HepG2 (cell line): Measurements from ENCODE around the gene BAIAP2L1. TPM values are rescaled to one million over a fixed set of nuclear protein-coding genes. Genes with fewer than 3 reads are reported as not detected.
A peak's percentile ranks its signal among the peaks of the same experiment; 100 is the strongest.

ENCODE experiments used
- ARHGAP35 ChIP-seq: sonication (generic); formaldehyde crosslinking; IDR thresholded peaks from 2 replicates; pipeline ENCODE4 v1.9.0; 2022; ENCODE audit warnings: mild to moderate bottlenecking, inconsistent platforms, moderate library complexity, missing genetic modification reagents, borderline replicate concordance
- CENPT ChIP-seq: sonication (generic); formaldehyde crosslinking; IDR thresholded peaks from 2 replicates; pipeline ENCODE4 v1.8.0; 2022; ENCODE audit warnings: low read depth, mild to moderate bottlenecking, moderate library complexity, missing genetic modification reagents
- FOXO1 ChIP-seq: sonication (generic); formaldehyde crosslinking; IDR thresholded peaks from 2 replicates; pipeline ENCODE4 v1.4.0; 2020; ENCODE audit warnings: missing genetic modification reagents
- HOXA3 ChIP-seq: sonication (generic); formaldehyde crosslinking; IDR thresholded peaks from 2 replicates; pipeline ENCODE4 v1.5.0; 2020; ENCODE audit warnings: missing genetic modification reagents
- KLF11 ChIP-seq: IDR thresholded peaks from 2 replicates; pipeline ENCODE4 v1.6.1; 2016; ENCODE audit warnings: missing compliant biosample characterization
- SAP130 ChIP-seq: IDR thresholded peaks from 2 replicates; pipeline ENCODE4 v1.6.1; 2016; ENCODE audit warnings: low read depth
- SOX6 ChIP-seq, 2 experiments: fragments of 450-650 bp in 1 of 2; sonication (generic) in 1 of 2; formaldehyde crosslinking in 1 of 2; IDR thresholded peaks; 2 replicates each; pipeline versions ENCODE4 v1.4.0 to v1.6.1; 2017 to 2020; ENCODE audit warnings: antibody characterized with exemption in 1 of 2, mild to moderate bottlenecking in 1 of 2, missing genetic modification reagents in 1 of 2
- SP4 ChIP-seq: sonication (generic); formaldehyde crosslinking; IDR thresholded peaks from 2 replicates; pipeline ENCODE4 v1.8.1; 2023; ENCODE audit warnings: mild to moderate bottlenecking, missing genetic modification reagents
- ZNF256 ChIP-seq: sonication (generic); formaldehyde crosslinking; conservative IDR thresholded peaks from 2 replicates; pipeline ENCODE4 v1.4.0; 2020; ENCODE audit warnings: missing genetic modification reagents
- ZNF296 ChIP-seq: sonication (generic); formaldehyde crosslinking; conservative IDR thresholded peaks from 2 replicates; pipeline ENCODE4 v1.5.0; 2020; ENCODE audit warnings: mild to moderate bottlenecking, missing genetic modification reagents
- ZNF337 ChIP-seq: sonication (generic); formaldehyde crosslinking; IDR thresholded peaks from 2 replicates; pipeline ENCODE4 v1.5.1; 2020; ENCODE audit warnings: missing genetic modification reagents, low read depth, mild to moderate bottlenecking, borderline replicate concordance
- ZNF761 ChIP-seq: sonication (generic); formaldehyde crosslinking; conservative IDR thresholded peaks from 2 replicates; pipeline ENCODE4 v1.4.0; 2020; ENCODE audit warnings: mild to moderate bottlenecking, missing genetic modification reagents
- ZNF879 ChIP-seq: sonication (generic); formaldehyde crosslinking; IDR thresholded peaks from 2 replicates; pipeline ENCODE4 v1.8.1; 2023; ENCODE audit warnings: missing genetic modification reagents
- ZSCAN25 ChIP-seq: sonication (generic); formaldehyde crosslinking; IDR thresholded peaks from 2 replicates; pipeline ENCODE4 v1.8.0; 2022; ENCODE audit warnings: mild to moderate bottlenecking, missing genetic modification reagents
- ZSCAN5A ChIP-seq: sonication (generic); formaldehyde crosslinking; IDR thresholded peaks from 2 replicates; pipeline ENCODE4 v1.8.0; 2022; ENCODE audit warnings: mild to moderate bottlenecking, missing genetic modification reagents, borderline replicate concordance
- polyA plus RNA-seq, 8 experiments: library from polyadenylated mRNA; depleted of rRNA in 3 of 8; stranded (reverse) in 7 of 8; unstranded in 1 of 8; fragments of >200 nt; fragmentation: Illumina TruSeq in 4 of 8; extraction: Trizol in 4 of 8; gene quantifications; 2 replicates each; pipeline versions ENCODE4 v1.2.1 to v1.2.3, GENCODE V29; 2011 to 2016; ENCODE audit warnings: low read depth in 4 of 8, missing spikeins in 1 of 8, mixed read lengths in 1 of 8; ENCODE audit not compliant: insufficient read depth in 1 of 8
- total RNA-seq, 5 experiments: library from RNA; depleted of rRNA; stranded (reverse); fragments of >200 nt; fragmentation: Illumina TruSeq; extraction: Trizol; gene quantifications; 2 replicates each; pipeline ENCODE4 v1.2.3, GENCODE V29; 2016; ENCODE audit warnings: low read depth in 1 of 5
- TF ChIP-seq, protein P1 (sequence below): sonication (generic); formaldehyde crosslinking; IDR thresholded peaks from 2 replicates; pipeline ENCODE4 v1.5.0; 2020; ENCODE audit warnings: mild to moderate bottlenecking, missing genetic modification reagents, borderline replicate concordance
- TF ChIP-seq, protein P2 (sequence below): sonication (generic); formaldehyde crosslinking; IDR thresholded peaks from 2 replicates; pipeline ENCODE4 v1.9.0; 2022; ENCODE audit warnings: missing genetic modification reagents, mild to moderate bottlenecking, borderline replicate concordance
- TF ChIP-seq, protein P3 (sequence below), 2 experiments: sonication (generic) in 1 of 2; formaldehyde crosslinking in 1 of 2; IDR thresholded peaks; 2 replicates each; pipeline versions ENCODE4 v1.4.0 to v1.6.1; 2016 to 2020; ENCODE audit warnings: borderline replicate concordance in 1 of 2, low read depth in 1 of 2, mild to moderate bottlenecking in 1 of 2, missing genetic modification reagents in 1 of 2

Gene BAIAP2L1
- total and polyA plus RNA-seq, 2 of the 13 experiments (the other 11 are each of a cell fraction or from before 2014, with no cell fraction given) = 13.0 to 21.5 TPM

DNA sequence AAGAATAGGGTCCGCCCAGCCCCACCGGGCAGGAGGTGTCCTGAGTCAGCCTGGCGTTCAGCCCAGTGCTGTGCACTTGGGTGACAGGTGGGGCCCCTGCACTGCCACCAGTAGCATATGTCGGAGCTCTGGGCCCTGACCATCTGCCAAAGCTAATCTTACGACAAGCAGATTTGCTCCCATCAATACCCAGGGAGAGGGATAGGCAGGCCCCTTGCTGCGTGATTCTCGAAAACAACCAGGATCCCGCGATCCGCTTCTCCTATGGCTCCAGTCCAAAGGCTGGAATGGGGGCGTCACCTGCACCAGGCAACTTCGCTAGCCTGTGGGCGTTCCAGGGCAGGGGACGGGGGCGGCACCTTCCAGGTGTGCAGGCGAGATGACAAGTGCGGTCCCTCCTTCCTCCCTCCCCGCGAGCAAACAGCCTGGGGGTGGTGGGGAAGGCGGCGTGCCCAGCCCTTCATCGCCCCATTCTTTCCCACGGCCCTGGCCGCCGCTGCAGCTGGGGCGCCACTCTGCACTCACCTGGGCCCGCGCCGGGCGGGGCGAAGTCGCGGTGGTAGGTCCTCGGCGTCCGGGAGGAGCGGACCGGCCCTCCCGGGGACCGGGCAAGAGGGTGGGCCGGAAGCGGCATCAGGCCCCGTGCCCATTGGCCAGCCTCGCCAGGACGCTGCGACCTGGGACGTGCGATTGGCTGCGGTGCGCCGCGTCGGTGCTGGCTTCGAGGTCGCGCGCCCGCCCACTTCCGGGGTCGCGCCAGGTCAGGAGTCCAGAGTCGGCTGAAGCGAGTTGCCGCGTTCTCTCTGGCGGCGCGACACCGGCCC lies 149.1 kb downstream of the BAIAP2L1 start, which contains the start of gene TECPR1 (continued):
- TF ChIP-seq, protein P1, sequence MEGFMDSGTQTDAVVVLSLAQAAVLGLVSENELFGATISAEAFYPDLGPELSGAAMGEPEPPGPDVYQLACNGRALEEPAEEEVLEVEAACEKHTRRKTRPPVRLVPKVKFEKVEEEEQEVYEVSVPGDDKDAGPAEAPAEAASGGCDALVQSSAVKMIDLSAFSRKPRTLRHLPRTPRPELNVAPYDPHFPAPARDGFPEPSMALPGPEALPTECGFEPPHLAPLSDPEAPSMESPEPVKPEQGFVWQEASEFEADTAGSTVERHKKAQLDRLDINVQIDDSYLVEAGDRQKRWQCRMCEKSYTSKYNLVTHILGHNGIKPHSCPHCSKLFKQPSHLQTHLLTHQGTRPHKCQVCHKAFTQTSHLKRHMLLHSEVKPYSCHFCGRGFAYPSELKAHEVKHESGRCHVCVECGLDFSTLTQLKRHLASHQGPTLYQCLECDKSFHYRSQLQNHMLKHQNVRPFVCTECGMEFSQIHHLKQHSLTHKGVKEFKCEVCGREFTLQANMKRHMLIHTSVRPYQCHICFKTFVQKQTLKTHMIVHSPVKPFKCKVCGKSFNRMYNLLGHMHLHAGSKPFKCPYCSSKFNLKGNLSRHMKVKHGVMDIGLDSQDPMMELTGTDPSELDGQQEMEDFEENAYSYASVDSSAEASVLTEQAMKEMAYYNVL (CRISPR knock-in tag) = peak; percentile 5; the same call in 1 of the 2 replicates
- TF ChIP-seq SP4 (CRISPR knock-in tag) = peak; percentile 98
- TF ChIP-seq, protein P2, sequence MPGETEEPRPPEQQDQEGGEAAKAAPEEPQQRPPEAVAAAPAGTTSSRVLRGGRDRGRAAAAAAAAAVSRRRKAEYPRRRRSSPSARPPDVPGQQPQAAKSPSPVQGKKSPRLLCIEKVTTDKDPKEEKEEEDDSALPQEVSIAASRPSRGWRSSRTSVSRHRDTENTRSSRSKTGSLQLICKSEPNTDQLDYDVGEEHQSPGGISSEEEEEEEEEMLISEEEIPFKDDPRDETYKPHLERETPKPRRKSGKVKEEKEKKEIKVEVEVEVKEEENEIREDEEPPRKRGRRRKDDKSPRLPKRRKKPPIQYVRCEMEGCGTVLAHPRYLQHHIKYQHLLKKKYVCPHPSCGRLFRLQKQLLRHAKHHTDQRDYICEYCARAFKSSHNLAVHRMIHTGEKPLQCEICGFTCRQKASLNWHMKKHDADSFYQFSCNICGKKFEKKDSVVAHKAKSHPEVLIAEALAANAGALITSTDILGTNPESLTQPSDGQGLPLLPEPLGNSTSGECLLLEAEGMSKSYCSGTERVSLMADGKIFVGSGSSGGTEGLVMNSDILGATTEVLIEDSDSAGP (CRISPR knock-in tag) = peak; percentile 93
- peak; percentile 54; the same call in 1 of the 2 replicates for TF ChIP-seq ZNF761 (CRISPR knock-in tag)
- TF ChIP-seq SOX6 (IDR thresholded peaks at IDR 0.05) = no peak
- TF ChIP-seq SOX6 (CRISPR knock-in tag; IDR thresholded peaks at IDR 0.05) = peak; percentile 37
- no peak for TF ChIP-seq ZNF256 (CRISPR knock-in tag)
- TF ChIP-seq ZNF296 = no peak
- no peak for TF ChIP-seq FOXO1 (CRISPR knock-in tag)
- no peak for TF ChIP-seq ZSCAN5A (CRISPR knock-in tag)
- TF ChIP-seq, protein P3, sequence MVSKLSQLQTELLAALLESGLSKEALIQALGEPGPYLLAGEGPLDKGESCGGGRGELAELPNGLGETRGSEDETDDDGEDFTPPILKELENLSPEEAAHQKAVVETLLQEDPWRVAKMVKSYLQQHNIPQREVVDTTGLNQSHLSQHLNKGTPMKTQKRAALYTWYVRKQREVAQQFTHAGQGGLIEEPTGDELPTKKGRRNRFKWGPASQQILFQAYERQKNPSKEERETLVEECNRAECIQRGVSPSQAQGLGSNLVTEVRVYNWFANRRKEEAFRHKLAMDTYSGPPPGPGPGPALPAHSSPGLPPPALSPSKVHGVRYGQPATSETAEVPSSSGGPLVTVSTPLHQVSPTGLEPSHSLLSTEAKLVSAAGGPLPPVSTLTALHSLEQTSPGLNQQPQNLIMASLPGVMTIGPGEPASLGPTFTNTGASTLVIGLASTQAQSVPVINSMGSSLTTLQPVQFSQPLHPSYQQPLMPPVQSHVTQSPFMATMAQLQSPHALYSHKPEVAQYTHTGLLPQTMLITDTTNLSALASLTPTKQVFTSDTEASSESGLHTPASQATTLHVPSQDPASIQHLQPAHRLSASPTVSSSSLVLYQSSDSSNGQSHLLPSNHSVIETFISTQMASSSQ (IDR thresholded peaks at IDR 0.05; ENCODE audit: low read depth) = no peak
- TF ChIP-seq, protein P3 (CRISPR knock-in tag; IDR thresholded peaks at IDR 0.05; ENCODE audit: borderline replicate concordance) = 0 out of 2 replicates have a peak, but pooled peaks have one; percentile 37
- TF ChIP-seq SAP130 (CRISPR knock-in tag) = peak; percentile 99
- TF ChIP-seq HOXA3 (CRISPR knock-in tag) = peak; percentile 76
- no peak for TF ChIP-seq CENPT (CRISPR knock-in tag)
- no peak for TF ChIP-seq ZNF879 (CRISPR knock-in tag)
- TF ChIP-seq KLF11 (CRISPR knock-in tag) = peak; percentile 86; the same call in 1 of the 2 replicates
- TF ChIP-seq ZNF337 (CRISPR knock-in tag) = 0 out of 2 replicates have a peak, but pooled peaks have one; percentile 13
- TF ChIP-seq ARHGAP35 (CRISPR knock-in tag) = no peak; the same call in 1 of the 2 replicates
- TF ChIP-seq ZSCAN25 (CRISPR knock-in tag) = peak; percentile 62; the same call in 1 of the 2 replicates
